BE2C (cell line): ENCODE measurements around the gene GPR161.

Source experiments
- DNase-seq: peaks from one replicate; pipeline ENCODE4 v3.0.0-alpha.2; 2020
- H3K27me3 ChIP-seq: fragments of 250-450 bp; sonication (Bioruptor Pico); 2 replicates; pipeline ENCODE4 v1.5.1; 2020; ENCODE audit warnings: mild to moderate bottlenecking
- H3K36me3 ChIP-seq: fragments of 250-450 bp; sonication (Bioruptor Pico); 2 replicates; pipeline ENCODE4 v1.5.1; 2020; ENCODE audit warnings: mild to moderate bottlenecking
- H3K4me1 ChIP-seq: fragments of 250-450 bp; sonication (Bioruptor Pico); 2 replicates; pipeline ENCODE4 v1.5.1; 2020
- H3K4me3 ChIP-seq: 2 replicates; pipeline ENCODE4 v1.5.1; 2011; ENCODE audit warnings: low read depth, low read length
- H3K9me3 ChIP-seq: fragments of 250-450 bp; sonication (Bioruptor Pico); 2 replicates; pipeline ENCODE4 v1.5.1; 2020
- TF ChIP-seq, protein P1 (sequence below): IDR thresholded peaks from 2 replicates; pipeline ENCODE4 v1.5.1; 2012; ENCODE audit warnings: mild to moderate bottlenecking, low read depth, low read length

The GPR161 gene

DNA sequence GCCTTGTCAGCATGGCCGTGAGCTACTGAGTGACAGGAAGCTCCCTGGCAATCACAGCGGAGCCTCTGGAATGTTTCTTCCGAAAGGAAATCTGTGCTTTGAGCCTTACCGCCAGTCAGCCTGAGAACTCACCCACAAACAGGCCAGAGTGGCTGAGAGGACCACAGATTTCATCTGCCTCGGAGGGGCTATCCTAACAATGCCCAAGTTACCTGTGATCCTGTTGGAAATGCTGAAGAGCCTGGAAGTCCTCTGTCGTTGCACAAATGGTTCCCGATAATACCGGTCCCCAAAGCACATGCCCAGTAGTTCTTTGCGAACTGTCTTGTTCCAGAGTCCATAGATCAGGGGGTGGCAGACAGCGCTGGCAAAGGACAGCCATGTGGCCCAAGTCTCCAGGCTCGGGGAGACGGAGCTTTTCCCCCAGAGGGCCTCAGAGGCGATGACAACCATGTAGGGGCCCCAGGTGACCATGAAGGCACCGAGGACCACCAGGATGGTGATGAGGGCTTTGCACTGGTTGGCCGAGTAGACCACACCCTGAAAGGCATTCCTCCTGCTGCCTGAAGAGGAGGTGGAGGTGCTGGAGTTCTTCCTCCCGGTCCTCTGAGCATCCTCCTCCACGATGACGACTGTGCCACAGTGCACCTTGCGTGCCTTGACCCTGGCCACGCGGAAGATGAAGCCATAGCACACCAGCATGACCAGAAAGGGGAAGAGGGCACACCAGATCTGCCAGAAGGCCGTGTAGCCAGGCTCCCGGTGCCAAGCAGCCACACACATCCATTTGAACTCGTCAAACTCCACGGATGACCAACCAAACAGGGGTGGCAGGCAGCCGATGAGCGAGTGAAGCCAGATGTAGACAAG, 40.2 kb downstream of the GPR161 start:
- TF ChIP-seq, protein P1, sequence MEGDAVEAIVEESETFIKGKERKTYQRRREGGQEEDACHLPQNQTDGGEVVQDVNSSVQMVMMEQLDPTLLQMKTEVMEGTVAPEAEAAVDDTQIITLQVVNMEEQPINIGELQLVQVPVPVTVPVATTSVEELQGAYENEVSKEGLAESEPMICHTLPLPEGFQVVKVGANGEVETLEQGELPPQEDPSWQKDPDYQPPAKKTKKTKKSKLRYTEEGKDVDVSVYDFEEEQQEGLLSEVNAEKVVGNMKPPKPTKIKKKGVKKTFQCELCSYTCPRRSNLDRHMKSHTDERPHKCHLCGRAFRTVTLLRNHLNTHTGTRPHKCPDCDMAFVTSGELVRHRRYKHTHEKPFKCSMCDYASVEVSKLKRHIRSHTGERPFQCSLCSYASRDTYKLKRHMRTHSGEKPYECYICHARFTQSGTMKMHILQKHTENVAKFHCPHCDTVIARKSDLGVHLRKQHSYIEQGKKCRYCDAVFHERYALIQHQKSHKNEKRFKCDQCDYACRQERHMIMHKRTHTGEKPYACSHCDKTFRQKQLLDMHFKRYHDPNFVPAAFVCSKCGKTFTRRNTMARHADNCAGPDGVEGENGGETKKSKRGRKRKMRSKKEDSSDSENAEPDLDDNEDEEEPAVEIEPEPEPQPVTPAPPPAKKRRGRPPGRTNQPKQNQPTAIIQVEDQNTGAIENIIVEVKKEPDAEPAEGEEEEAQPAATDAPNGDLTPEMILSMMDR: no peak
- Histone ChIP-seq H3K27me3 (no peaks in the 10 kb centered on the region), H3K4me3 (no peak overlapping the region), H3K36me3 (no peaks in the 10 kb centered on the region), H3K4me1 (no peaks in the 10 kb centered on the region; the same call in 1 of the 2 replicates), H3K9me3 (no peaks in the 10 kb centered on the region)
- DNase-seq: no peak

DNA sequence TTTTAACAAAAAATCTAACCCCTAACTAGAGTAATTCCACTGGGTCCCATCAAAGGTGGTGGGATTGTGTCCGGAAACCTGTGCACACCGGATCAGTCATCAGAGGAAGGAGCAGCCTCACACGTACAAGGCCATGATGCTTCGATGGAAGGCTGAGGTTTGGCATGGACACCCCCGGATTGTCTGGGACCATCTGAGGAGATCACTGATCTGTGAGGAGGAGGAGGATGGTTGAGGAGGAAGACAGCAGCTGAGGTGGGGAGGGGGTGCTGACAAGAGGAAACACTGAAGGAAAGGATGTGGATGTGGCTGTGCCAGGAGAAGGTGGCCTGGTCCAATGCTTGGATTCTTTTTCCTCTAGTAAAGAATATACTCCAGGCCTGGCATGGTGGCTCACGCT, 41.3 kb downstream of the GPR161 start:
- no peaks in the 10 kb centered on the region for H3K9me3 ChIP-seq
- H3K36me3 ChIP-seq: no peaks in the 10 kb centered on the region
- no peak overlapping the region for H3K4me3 ChIP-seq
- no peaks in the 10 kb centered on the region for H3K27me3 ChIP-seq
- DNase-seq: no peak
- TF ChIP-seq, protein P1: no peak
- no peaks in the 10 kb centered on the region; the same call in 1 of the 2 replicates for H3K4me1 ChIP-seq

DNA sequence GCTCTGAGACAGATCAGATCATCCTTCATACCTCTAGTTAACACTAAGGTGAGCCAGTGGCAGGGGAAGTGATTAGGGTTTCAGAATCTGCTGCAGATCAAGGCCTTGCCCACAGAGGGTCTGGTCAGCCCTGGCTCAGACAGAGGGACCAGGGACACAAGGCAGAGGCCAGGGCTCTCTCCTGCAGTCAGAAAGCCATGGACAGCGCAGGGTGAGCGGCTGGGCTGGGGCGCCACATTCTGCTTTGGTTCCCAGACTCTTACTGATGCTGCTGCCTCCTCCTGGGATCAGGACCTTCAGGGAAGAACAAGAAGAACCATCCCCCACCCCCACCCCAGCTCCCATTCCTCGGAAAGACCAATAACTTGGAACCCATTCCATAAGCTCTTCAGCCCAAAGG, 43.1 kb downstream of the GPR161 start:
- no peaks in the 10 kb centered on the region for H3K27me3 ChIP-seq
- DNase-seq: no peak
- no peak overlapping the region for H3K4me3 ChIP-seq
- H3K36me3 ChIP-seq: no peaks in the 10 kb centered on the region
- TF ChIP-seq, protein P1: no peak
- H3K9me3 ChIP-seq: no peaks in the 10 kb centered on the region
- H3K4me1 ChIP-seq: no peaks in the 10 kb centered on the region; the same call in 1 of the 2 replicates

DNA sequence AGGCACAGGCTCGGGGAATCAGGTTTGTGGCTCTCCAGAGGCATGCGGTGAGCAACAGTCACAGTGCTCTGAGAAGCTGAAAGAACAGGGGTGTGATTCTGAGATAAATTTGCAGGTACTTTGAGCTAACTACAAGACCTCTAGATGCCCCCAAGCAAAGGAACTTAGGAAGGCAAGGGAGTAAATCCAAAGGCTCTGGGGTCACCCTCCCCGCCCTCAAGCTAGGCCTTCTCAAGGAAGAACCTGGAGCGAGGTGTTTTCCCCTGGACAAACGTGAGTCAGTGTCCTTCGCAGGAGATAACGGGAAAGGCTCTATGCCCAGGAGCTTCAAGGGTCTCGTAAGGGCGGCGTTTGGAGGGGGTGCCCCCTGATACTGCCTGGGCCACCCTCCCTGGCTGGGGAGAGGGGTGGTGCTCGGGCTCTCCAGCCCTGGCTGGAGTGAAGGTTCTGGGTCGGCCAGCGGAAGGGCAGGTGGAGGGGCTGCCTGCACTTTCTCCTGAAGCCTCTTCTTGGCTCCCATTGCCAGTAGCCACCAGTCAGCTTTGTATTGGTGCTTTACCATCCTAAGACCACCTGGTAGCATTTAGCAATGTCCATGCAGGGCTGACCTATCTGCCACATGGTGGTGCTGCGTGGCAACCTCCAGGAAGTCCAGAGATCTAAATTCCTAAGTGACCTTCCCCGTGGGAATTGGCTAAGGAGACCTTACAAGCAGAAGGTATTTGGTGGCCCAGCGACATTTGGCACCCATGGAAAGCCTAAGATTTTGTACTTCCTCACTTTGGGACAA, 44.0 kb downstream of the GPR161 start:
- no peaks in the 10 kb centered on the region for H3K27me3 ChIP-seq
- H3K4me1 ChIP-seq: no peaks in the 10 kb centered on the region
- no peak for DNase-seq
- H3K36me3 ChIP-seq: no peaks in the 10 kb centered on the region
- TF ChIP-seq, protein P1: peak; percentile 43
- no peak overlapping the region for H3K4me3 ChIP-seq
- H3K9me3 ChIP-seq: no peaks in the 10 kb centered on the region

DNA sequence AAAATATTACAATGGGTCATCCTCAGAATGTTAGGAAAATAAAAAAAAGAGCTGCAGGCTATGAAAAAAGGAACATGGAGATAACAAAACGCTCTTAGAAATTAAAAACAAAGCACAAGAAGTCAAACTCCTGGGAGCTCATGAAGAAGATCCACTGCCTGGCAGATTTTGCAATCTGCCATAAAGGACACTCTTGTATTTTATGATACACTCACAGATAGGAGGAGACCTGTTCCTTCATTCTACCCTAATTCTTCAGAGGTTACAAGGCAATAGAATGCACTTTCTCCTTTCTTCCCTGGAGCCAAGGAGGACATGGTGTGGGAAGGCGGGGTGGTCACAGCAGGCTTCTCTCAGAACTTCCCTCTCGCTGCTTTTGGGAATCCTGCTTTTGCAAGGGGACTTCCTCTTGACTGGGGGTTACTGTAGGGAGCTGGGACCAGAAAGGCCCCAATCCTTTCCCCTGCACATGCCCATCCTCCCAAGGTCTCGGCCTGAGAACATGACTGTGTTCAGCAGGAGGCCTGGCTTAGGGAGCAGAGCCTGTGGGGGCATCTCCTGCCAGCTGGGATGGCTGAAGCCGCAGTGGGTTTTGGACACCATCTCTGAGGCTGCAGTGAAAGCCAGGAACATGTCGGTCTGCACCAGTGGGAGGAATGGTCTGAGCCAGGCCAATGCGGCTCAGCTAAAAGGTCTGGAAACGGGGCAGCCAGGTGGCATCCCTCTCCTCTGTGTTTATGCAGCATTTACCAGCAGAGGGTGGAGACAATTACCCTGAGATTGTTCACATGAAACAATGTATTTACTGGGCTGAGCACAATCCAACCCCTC, 44.8 kb downstream of the GPR161 start:
- H3K4me1 ChIP-seq: no peaks in the 10 kb centered on the region
- DNase-seq: no peak
- no peaks in the 10 kb centered on the region for H3K9me3 ChIP-seq
- no peaks in the 10 kb centered on the region for H3K27me3 ChIP-seq
- TF ChIP-seq, protein P1: no peak
- H3K36me3 ChIP-seq: no peaks in the 10 kb centered on the region
- H3K4me3 ChIP-seq: no peak overlapping the region
